GM12873 (cell line): ENCODE results near the gene HGD.

Experiments
- TF ChIP-seq, protein P1 (sequence below): IDR thresholded peaks from 2 replicates; pipeline ENCODE4 v1.5.1; 2012; ENCODE audit warnings: low read depth, mild to moderate bottlenecking, moderate library complexity, low read length, control low read depth; ENCODE audit not compliant: insufficient read depth; ENCODE audit errors: missing control alignments

HGD gene

GRCh38 chr3:120625159-120625586 lies 56.9 kb downstream of the HGD start:
- TF ChIP-seq, protein P1, sequence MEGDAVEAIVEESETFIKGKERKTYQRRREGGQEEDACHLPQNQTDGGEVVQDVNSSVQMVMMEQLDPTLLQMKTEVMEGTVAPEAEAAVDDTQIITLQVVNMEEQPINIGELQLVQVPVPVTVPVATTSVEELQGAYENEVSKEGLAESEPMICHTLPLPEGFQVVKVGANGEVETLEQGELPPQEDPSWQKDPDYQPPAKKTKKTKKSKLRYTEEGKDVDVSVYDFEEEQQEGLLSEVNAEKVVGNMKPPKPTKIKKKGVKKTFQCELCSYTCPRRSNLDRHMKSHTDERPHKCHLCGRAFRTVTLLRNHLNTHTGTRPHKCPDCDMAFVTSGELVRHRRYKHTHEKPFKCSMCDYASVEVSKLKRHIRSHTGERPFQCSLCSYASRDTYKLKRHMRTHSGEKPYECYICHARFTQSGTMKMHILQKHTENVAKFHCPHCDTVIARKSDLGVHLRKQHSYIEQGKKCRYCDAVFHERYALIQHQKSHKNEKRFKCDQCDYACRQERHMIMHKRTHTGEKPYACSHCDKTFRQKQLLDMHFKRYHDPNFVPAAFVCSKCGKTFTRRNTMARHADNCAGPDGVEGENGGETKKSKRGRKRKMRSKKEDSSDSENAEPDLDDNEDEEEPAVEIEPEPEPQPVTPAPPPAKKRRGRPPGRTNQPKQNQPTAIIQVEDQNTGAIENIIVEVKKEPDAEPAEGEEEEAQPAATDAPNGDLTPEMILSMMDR, result no peak

- TF ChIP-seq, protein P1, result no peak
Observed at GRCh38 chr3:120623727-120624093, 58.3 kb downstream of the HGD start.

DNA sequence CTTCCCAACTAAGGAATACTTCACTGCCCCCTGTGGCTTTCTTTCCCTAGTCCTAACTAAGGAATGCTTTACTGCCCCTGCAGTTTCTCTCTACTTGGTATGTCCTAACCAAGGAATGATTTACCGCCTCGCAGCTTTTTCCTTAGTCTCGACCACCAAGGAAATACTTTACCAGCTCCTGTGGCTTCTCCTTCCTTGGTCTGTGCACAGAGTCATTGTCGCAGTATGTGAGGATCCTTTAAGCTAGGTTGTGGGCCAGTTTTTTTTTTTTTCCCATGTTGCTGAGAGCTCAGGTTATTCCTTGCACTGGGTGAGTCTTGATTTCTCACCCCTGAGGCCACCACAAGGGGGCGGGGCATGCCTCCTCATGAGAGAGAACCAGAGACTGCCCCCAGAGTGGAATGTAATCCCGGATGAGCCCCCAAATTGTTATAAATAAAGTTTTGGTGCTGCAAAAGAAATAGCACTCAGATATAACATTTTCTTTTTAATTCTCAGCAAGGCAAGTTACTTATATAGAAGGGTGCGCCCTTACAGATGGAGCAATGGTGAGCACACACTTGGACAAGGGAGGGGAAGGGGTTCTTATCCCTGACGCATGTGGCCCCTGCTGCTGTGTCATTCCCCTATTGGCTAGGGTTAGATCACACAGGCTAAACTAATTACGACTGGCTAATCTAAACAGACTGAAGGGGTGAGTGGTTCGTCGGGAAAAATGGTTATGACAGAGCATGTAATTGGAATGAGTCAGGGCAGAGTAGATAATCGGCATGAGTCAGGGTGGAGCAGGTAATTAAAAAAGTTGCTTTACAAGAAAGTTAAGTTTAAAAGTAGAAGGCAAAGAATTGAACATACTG lies 58.9 kb downstream of the HGD start:
- TF ChIP-seq, protein P1, result peak; percentile 44

DNA sequence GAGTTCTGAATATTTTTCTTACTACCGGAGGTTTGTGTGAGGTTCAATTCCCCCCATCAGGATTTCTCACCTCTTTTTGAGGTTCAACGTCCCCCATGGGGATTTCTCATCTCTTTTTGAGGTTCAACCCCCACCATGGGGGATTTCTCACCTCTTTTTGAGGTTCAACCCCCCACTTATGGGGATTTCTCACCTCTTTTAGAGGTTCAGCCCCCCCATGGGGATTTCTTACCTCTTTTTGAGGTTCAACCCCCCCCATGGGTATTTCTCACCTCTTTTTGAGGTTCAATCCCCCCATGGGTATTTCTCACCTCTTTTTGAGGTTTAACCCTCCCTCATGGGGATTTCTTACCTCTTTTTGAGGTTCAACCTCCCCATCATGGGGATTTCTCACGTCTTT lies 59.6 kb downstream of the HGD start:
- TF ChIP-seq, protein P1, result no peak

GRCh38 chr3:120615847-120616609 lies 66.0 kb downstream of the HGD start:
- TF ChIP-seq, protein P1, result no peak

- TF ChIP-seq, protein P1, result no peak
Observed at GRCh38 chr3:120614765-120615164, 67.3 kb downstream of the HGD start.

GRCh38 chr3:120608506-120608905 lies 73.5 kb downstream of the HGD start:
- TF ChIP-seq, protein P1, result no peak
